Measurements from ENCODE around the gene YARS2.

Gene YARS2

GRCh38 chr12:32755654-32756475 is at the start of gene YARS2:
Gene YARS2 (minus strand): TSS chr12:32755897. CDS start chr12:32755874, 23 bp downstream.
- peak; percentile 87 to 90 for DNase-seq

DNA sequence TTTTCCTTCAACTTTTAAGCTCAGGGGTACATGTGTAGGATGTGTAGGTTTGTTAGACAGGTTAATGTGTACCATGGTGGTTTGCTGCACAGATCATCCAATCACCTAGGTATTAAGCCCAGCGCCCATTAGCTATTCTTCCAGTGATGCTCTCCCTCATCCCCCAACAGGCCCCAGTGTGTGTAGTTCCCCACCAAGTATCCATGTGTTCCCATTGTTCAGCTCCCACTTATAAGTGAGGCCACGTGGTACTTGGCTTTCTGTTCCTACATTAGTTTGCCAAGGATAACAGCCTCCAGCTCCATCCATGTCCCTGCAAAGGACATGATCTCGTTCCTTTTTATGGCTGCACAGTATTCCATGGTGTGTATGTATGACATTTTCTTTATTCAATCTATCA is 48.6 kb upstream of the YARS2 start:
- DNase-seq, result no peak

DNA sequence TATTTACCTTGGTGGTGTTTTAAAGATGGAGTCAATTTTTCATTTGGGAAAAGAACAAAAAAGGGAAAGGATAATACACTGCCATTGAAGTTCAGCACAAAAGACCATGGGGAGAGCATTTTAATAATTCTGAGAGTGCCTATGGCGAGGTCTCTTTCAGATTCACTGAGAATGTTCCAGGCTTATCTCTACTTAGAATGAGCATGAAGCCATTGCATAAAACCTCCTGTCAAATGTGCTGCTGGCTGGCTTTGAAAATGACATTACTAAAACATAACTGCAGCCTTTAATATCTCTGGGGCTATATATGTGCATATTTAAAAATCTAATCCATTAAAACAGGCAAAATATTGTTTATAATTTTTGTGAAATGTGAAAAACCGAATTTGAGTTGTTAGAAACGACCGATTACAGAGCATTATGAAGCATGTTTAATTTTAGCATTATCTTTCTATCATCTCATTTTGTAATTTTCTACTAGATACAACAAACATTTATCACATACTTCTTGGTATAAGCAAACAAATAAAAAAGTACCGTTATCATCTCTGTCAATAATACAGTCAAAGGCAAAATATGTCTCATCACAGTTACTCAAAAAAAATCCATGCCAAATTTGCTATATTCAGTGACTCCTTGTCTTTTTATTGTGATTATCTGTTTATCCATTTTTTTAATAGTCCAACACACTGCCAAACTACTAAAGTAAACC is 45.7 kb upstream of the YARS2 start:
- DNase-seq, result no peak

- no peak for DNase-seq
Observed at GRCh38 chr12:32794281-32794680, 38.6 kb upstream of the YARS2 start.

GRCh38 chr12:32789916-32790315 is 34.2 kb upstream of the YARS2 start:
- no peak for DNase-seq

GRCh38 chr12:32789446-32789845 is 33.7 kb upstream of the YARS2 start:
- no peak for DNase-seq

GRCh38 chr12:32788405-32788804 is 32.7 kb upstream of the YARS2 start:
- no peak for DNase-seq

DNA sequence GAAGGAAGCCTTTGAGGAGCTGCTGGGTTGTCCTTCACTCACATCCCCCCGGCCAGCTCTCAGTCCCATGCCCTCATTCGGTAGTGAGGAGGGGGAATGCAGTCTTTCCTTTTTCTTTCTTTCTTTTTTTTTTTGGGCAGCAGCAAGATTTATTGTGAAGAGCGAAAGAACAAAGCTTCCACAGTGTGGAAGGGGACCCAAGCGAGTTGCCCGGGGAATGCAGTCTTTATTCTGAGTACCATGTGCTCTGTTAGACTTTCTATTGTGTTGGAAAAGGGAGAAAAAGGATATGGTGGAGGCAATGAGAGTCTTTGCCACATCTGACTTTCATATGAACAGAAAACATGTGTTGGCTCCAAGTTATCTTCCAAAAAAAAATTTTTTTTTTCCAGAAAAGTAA is 29.9 kb upstream of the YARS2 start:
- DNase-seq, result no peak

- no peak for DNase-seq
Observed at GRCh38 chr12:32783029-32783428, 27.3 kb upstream of the YARS2 start.

- no peak for DNase-seq
Observed at GRCh38 chr12:32780071-32780470, 24.4 kb upstream of the YARS2 start.

- no peak for DNase-seq
Observed at GRCh38 chr12:32777691-32778175, 22.0 kb upstream of the YARS2 start.

DNA sequence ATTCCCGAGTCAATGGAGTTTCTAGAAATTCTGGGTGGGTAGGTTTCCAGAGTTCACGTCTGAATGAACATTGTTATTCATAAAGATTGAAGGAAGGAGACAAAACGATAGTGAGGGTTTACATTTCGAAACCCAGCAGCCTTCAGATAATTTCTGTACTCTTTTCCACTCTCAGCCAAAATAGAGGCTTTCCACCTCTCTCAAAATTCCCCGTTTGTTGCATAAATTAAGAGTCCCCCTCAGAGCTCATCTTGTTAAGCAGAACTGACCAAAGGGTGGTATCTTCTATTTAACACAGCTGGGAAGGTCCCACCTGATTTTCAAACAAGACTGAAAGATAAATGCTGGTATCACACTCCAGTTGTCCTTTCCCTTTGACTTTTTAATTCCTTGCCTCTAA is 21.5 kb upstream of the YARS2 start:
- DNase-seq, result no peak

GRCh38 chr12:32776258-32776657 is 20.6 kb upstream of the YARS2 start:
- DNase-seq, result no peak

DNA sequence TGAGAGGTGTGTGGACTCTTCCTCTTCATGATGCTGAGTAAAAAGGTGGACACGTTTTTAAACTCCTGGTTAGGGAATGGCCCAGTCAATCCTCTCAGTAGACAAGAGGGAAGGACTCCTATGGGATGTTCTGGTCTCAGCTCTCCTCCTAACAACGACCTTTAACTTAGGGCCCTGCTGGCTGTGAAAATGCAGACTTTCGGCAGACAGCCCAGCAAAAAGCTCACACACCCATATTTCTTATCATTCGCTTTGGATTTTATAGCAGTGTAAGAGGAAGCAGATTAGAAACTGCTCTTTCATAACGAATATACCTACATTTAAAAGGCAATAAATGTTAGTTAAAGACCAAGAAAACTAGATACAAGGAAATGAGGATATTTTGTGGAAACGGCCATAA is 18.0 kb upstream of the YARS2 start:
- no peak for DNase-seq

DNA sequence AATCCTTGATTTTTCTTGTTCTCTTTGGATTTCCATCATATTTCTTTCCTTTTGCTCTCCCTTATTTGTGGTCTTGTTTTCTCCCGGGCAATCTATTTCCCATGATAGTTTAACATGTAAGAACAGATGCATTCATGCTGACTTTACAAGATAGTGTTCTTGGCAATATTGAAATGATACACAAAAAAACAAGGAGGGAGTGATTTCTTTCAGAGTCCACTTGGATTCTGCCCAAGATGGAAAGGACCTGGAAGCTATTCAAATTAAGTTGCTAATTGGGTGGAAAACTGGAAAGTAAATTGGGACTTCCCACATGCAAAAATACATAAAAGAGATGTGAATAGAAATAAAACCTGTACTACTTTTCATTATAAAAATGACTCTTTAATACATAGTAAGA is 14.4 kb upstream of the YARS2 start:
- DNase-seq, result no peak

- no peak for DNase-seq
Observed at GRCh38 chr12:32768518-32768917, 12.8 kb upstream of the YARS2 start.

DNA sequence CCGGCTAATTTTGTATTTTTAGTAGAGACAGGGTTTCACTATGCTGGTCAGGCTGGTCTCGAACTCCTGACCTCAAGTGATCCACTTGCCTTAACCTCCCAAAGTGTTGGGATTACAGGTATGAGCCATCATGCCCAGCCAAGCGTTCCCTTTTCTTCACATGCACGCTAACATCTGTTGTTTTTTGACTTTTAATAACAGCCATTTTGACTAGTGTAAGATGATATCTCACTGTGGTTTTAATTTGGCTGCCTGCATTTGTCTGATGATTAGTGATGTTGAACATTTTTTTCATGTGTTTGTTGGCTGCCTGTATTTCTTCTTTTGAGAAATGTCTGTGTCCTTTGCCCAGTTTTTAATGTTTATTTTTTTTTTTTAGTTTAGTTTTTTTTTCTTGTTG is 10.2 kb upstream of the YARS2 start:
- DNase-seq, result no peak

- DNase-seq, result no peak
Observed at GRCh38 chr12:32761716-32762115, 6.0 kb upstream of the YARS2 start.

DNA sequence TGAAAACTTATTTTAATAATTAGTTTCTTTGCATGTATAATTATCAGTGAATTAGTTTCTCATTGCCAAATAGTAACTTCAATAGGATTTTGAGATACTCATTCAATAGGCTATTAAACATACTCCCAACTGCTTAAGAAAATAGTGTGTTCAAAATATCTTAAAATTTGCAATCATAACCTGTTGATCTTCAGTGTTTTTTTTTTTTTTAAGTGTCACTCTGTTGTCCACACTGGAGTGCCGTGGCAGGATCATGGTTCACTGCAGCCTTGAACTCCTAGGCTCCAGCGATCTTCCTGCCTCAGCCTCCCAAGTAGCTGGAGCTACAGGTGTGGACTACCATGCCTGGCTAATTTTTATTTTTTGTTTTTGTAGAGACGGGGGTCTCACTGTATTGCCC is 1.5 kb upstream of the YARS2 start:
- DNase-seq, result no peak

DNA sequence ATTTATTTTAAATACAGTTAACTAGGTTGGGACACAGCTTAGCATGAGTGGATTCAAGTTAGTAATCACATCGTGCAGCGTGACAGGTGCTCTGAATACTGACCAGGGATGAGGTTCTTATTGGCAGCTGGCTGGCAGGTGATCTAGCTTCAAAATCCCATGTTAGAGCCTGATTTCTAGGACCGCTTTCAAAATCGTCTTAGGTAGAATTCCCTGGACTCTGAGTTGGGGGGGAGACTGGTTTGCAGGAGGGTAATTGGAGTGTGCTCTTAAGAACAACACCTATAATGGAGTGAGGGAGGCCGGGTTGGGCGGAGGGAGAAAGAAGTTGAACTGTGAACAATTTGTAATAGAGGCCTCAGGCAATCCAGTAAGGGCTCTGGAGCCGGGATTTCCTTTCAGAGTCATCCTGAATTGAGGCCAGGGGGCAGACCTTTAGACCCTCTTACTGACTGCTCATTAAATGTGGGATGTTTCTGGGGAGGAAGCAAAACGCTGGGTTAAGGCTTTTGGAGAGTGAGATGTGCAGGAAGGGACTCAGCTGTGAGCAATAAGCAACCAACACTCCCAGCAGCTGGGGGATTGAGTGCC is 874 bp upstream of the YARS2 start:
- no peak for DNase-seq

- peak; percentile 80 to 85 for DNase-seq
Observed at GRCh38 chr12:32755051-32755653, 545 bp downstream of the YARS2 start.

DNA sequence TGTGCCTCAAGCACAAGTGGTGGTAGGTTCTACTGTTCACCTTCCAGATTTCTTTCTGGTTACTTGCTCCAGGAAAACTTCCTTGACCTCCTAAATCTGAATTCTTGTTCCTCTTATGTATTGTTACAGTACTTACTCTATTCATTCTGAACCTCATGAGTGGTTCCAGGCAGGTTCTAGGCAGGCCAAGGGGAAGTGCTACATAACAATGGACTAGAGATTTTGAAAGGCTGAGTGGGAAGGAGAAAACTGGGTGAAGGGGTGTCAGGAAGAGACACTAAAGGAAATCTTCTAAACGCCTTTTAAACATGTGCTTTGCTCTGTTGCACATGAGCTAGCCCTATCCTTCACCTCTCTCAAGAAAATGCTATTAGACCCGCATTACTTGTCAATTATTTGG is 1.6 kb downstream of the YARS2 start:
- no peak for DNase-seq

DNA sequence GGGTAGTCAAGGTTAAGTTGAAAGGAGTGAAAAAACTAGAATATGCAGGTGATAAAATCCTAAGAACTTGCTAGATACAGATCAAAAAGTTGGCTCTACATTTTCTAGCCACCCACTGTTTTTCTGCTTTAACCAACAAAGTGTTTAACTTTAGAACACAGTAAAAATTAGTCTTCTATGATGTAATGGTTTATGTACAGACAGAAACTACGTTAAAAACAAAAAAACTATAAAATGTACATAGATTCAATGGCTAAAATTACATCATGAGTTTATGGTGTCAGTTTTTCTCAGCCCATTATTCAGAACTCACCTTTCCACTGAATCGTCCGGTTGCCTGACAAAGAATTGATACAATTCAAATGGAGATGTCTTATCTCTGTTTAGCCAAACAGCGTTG is 2.1 kb downstream of the YARS2 start:
- no peak for DNase-seq

DNA sequence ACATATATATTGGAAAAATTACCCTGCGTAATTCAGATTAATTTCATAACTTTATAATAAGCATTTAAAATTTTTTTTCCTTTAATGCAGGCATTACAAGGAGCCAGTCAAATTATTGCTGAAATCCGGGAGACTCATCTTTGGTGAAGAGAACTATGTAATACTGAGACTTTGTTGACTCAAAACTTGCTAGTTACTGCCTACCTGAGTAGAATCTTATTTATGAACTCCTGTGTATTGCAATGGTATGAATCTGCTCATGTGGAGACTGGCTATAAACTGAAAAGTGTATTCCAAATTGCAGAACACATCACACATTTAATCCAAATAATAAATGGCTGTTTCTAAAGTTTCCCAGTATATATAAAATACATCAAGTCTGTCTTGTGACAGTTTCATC is 12.4 kb downstream of the YARS2 start:
- no peak for DNase-seq
